Activated CD4-positive, alpha-beta T cell treated with anti-CD3 and anti-CD28 coated beads, Interleukin-2, amount 50 U/mL, for 16 hours (primary cell): ENCODE results near the gene FAM124A.

ENCODE experiments used
- DNase-seq: peaks from one replicate; pipeline ENCODE4 v3.0.0-alpha.2; 2020

FAM124A gene, protein sequence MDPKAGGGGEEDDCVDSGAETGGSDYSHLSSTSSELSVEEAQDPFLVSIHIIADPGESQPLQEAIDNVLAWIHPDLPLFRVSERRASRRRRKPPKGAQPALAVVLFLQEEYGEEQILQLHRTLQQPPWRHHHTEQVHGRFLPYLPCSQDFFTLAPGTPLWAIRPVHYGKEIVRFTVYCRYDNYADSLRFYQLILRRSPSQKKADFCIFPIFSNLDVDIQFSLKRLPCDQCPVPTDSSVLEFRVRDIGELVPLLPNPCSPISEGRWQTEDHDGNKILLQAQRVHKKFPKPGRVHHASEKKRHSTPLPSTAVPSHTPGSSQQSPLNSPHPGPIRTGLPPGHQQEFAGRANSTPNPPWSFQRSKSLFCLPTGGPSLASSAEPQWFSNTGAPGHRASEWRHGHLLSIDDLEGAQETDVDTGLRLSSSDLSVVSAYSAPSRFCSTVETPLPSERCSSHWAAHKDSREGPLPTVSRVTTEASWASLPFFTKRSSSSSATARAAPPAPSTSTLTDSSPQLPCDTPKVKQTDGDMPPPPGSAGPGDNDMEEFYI

DNA sequence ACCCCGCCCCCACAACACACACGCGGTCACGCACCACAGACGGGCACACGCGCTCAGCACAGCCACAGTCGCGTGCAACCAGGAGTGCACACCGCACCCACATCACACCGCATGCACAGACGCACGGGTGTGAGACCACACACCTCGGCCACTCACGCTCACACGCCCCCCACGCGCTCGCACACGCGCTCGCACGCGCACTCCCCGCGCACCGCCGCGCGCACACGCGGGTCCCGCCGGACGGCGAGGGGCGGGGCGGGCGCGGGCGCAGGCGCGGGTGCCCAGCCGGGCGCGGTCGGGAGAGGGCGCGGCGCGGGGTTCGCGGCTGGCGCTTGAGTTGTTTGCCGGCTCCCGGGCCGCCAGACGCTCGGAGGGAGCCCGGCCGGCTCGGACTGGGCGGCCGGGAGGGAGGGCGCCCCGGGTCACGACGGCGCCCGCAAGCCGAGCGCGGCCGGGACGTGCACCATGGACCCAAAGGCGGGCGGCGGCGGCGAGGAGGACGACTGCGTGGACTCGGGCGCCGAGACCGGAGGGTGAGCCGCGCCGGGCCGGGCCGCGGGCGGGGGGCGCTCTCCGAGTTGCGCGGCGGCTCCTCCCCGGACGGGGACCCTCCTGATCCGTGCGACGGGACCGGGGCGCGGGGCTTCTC lies at the start of gene FAM124A:
Gene FAM124A, plus strand, starts transcription at position 362 of the 649 bp plus-strand sequence. Its CDS starts 104 bp downstream, at position 466.
- peak; percentile 38 for DNase-seq

DNA sequence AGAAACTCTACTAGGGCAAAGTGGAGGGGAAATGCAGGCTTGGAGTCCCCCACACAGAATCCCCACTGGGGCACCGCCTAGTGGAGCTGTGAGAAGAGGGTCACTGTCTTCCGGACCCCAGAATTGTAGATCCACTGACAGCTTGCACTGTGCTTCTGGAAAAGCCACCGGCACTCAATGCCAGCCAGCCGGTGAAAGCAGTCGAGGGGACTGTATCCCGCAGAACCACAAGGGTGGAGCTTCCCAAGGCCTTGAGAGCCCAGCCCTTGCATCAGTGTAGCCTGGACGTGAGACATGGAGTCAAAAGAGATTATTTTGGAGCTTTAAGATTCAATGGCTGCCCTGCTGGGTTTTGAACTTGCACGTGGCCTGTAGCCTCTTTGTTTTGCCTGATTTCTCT lies 47.2 kb upstream of the FAM124A start:
- no peak for DNase-seq

DNA sequence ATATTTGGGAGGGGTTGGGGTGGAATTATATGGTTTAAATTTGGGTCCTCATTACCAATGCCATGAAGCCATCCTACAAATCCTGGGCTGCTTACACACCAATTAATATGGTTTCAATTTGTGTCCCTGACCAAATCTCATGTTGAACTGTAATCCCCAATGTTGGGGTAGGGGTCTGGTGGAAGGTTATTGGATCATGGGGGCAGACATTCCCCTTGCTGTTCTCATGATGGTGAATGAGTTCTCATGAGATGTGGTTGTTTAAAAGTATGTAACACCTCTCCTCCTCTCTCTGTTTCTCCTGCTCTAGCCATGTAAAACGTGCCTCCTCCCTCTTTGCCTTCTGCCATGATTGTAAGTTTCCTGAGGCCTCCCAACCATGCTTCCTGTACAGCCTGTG lies 46.6 kb upstream of the FAM124A start:
- no peak for DNase-seq

DNA sequence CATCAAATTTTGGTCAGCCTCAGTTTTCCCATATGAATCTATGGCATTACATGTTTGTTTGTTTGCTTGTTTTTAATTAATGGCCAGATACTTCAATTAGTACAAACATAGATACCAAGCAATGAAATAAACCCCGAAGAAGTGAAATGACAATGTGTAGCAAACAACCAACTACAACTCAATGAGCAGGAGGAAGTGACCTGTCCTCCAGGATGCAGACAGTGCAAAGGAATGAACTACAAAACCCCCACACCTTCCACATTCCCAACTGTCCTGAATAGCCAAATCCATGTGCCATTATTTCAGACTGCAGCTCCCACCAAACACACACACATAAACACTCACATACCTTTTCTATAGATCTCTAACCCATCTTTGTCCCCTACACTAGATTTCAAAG lies 45.0 kb upstream of the FAM124A start:
- DNase-seq = no peak

DNA sequence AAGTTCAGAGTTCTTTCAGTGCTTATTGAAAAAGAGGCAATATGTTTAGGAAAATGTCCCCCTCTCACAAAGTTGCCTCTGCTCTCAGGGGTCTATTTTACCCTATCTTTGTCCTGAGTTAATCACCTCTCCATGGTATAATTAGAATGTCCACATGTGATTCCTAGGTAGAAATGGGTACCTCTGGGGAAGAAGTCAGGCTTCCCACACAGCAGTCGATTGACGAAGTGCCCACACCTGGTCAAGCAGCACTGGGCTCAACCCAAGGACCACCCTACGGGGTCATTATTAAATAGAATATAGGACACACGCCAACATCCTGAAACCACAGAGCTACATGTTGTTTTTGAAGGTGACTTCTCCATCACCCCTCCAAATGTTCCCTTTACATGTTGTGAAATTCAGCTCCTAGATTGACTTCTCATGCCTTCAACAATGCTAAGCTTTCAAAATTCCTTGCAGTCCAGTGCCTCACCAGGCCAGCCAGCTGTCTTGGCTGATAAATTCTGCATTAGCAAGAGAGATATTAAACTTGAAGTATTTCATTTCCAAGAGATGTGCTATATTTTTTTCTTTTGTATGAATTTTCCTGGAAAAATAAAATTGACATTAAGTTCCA lies 43.6 kb upstream of the FAM124A start:
- no peak for DNase-seq

DNA sequence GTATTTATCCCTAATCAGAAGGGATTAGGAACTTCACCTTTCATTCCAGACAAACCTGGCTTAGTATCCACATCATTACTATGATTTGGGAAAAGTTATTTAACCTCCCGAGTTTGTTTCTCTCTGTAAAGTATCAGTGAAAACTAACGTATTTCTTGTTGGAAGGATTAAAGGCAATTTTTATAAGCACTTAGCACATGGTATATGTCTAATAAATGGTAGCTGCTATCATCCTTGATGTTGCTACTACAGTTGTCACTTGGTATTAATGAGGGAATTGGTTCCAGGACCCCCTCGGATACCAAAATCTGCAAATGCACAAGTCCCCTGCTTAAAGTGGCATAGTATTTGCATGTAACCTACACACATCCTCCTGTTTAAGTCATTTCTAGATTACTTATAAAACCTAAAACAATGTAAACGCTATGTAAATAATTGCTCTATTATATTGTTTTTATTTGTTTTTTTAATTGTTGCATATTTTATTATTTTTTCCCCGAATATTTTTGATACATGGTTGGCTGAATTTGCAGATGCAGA lies 42.7 kb upstream of the FAM124A start:
- no peak for DNase-seq

DNA sequence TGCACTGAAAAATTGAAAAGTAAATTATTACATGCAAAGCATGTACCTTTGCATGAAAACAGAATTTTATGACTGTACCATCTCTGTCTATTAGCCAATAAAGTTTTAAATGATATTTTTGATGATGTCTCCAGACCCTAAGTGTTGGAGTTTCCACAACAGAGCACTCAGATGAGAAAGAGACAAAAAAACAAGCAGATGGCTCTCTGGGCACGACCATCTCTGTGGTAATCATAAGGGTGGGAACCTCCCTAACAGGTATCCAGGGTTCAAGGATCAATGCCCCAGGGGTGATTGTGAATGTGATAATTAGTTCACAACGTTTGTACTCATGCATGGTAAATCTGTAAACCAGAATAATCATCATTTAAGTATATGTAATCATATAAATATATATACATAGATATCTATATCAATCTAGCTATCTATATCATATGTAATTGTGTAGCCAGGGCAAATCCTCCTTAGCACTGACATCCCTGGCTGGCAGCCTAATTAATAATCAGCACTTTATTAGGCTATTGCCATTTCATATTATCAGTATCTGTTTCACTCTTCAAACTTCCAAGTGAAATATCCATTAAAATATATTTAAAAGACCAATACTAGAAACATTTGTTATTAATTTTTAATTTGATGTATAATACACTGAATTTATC lies 41.2 kb upstream of the FAM124A start:
- no peak for DNase-seq

DNA sequence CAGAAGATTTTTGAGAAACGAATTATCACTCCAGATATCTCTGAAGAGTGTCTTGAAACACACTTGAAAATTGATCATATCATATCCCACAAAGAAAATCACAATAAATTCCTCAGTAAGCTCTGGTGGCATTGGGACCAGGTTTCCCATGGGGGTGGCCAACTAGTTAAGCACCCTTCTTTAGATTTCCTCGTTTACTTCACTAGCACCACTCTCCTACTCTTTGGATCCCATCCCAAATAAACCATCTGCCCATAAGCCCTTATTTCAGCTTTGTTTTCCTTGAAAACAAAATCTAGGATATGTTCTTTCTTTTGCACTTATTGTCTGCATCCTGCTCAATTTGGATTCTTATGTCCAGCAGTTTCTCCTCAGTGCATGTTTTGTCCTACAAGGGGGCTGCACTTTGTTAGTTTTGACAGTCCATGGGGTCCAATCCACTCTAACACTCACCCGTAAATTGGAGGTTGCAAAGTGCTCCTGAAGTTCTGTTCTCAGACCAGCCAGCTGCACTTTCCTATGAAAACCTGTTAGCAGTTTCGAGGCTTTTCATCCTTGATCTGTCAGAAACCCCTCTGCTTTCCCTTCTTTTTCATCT lies 40.3 kb upstream of the FAM124A start:
- DNase-seq = no peak

DNA sequence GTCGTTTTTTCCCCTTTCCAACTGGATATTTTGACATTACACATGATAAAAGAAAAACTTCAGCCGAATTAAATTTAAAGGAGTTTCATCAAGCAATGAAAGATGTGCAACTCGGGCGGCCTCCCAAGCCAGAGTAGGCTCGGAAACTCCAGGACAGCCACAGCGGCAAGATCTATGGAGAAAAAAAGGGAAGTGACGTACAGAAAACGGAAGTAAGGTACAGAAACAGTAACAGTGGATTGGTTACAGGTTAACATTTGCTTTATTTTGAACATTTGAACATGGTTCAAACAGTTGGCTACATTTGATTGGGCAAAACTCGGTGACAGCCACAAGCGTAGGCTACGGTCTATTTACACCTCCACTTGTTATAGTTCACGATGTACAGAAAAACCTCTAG lies 30.5 kb upstream of the FAM124A start:
- DNase-seq = no peak

DNA sequence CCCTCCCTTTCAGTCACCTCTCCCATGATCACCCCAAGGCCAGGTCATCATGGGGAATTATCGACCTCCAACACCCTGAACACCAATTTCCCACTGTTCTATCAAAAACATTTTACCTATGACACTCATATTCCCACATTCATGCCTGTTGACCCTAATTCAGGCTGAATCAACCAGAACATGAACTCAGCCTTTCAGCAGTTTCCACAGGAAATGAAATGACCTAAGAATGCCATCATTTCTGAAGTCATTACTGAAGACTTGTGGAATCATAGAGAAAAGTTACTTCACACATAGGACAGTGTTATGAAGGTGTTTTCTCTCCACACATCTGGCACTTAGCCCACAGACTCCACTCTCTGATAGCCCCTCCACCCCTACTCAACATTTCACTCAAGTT lies 29.9 kb upstream of the FAM124A start:
- DNase-seq = peak; percentile 27

DNA sequence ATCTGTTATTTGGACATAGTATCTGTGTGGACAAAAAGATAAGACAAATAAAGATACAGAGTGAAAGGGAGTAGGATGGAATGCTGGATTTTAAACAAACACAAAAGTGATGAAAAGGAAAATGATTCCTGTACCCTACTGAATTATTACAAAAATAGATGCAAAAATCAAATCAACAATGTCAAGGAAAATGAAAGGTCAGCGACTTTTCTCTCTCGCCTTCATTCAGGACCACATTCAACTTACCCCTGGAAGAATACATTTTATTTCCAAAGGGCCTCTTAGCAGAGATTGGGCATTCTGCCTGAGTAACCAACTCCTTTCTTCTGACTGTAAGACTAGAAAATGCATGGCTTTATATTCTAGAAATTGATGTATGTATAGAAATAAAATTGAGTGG lies 28.8 kb upstream of the FAM124A start:
- DNase-seq = no peak

DNA sequence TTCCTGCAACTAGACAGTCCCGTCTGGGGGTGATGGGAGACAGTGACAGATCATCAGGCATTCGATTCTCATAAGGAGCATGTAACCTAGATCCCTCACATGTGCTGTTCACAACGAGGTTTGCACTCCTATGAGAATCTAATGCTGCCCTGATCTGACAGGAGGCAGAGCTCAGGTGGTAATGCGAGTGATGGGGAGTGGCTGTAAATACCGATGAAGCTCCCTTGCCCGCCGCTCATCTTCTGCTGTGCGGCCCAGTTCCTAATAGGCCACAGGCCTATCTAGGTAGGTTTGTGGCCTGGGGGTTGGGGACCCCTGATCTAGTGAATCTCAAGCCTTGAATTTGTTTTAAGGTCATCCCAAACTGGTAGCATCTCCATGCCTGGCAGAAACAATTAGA lies 27.3 kb upstream of the FAM124A start:
- no peak for DNase-seq

DNA sequence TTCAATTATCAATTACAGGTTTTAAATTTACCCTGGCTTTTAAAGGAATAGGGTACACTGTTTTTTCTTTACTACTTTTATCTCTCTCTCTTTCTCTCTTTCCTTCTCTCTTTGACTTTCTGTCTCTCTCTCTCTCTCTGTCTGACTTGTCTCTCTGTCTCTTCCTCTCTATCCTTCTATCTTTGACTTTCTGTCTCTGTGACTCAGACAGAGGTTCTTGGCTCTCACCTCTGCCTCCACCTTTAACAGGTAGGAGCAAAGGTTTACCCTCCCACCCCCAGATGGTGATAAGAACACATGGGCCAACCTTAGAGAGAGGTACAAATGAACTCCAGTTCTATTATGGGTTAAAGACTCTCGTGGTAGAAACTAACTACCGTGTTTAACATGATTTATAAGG lies 20.3 kb upstream of the FAM124A start:
- no peak for DNase-seq

DNA sequence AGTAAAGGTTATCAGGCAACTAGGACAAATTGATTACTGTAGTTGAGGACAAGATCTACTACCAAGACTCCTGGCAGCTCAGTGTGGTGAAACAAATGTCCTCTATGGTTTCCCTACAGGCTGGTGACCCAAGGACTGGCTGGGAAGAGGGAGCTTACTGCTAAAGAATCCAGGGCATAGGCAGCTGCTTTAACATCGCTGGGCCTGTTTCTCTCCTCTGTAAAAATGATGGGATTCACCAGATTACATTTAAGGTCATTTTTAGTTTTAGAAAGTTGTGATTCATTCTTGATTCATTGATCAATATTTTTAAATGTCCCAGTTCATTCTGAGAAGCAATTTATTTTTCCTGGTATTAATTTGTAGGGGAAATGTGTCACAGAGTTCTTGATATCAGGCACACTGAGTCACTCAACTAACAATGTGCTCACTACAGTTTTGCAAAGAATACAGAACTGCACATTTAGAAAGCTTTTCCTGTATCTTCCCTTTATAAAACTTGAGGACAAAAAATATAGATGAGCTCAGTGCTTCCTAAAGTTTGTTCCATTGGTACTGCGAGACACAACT lies 19.6 kb upstream of the FAM124A start:
- DNase-seq = no peak

DNA sequence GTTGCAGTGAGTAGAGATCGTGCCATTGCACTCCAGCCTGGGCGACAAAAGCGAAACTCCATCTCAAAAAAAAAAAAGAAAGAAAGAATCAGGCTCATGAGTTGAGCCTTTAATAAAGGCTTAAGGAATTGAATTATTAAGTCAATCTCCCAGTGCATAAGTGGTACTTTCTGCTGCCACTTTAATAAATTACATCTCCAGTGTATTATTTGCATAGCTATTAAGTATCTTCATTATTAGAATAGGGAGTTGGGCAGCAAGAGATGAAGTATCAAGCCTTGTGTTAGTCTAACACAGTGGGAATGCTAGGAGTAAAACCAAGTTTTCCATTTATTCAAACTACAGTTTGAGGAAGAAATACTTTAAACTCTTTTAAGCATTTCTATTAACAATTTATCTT lies 15.6 kb upstream of the FAM124A start:
- no peak for DNase-seq

DNA sequence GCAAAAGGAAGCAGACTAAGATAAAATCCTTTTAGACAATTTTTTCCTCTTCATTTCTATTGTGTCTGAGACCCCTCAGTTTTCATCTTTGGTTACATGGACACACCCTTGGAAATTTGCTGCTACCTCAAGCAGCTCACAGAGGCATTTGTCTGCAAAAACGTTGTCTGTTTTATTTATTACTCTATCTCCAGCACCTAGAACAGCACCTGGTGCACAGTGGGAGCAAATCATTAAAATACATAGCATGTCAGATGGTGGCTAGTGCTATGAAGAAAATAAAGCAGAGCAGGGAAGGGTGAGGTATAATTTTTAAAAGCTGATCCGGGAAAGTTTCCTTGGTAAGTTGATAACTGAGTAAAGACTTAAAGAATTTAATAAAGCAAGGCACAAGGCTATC lies 14.3 kb upstream of the FAM124A start:
- no peak for DNase-seq

DNA sequence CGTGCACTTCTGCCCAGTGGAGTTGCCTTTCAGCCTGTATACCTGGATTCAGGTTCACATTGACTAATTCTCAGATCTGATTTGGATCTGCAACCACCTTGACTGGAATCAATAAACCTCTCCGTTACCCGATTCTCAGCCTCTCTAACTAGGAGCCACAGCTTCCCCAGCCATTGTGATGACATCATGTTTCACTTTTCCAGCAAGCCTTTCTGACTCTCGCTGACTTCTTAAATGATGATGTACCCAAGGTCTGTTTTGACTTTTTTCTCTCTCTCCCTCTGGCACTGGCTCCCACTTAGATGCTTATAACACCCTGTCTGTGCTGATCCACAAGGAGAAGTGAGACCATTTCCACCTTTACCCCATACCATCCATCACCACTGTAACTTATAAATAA lies 13.5 kb upstream of the FAM124A start:
- DNase-seq = no peak

DNA sequence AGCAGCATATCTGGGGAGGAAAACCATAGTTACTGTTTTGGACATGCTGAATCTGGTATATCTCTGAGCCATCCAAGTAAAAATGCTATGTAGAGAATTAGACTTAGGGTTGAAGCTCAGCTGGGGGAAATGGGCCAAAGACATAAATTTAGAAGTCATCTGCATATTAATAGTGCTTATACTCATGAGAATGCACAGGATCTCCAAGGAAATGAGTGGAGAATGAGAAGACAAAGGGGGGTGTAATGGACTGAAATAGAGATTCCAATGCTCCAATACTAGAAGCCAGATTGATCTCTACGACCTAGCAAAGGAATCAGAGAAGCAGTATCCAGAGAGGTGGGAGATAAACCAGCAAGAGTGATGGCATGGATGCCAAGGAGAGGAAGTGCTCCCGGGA lies 10.3 kb upstream of the FAM124A start:
- no peak for DNase-seq

DNA sequence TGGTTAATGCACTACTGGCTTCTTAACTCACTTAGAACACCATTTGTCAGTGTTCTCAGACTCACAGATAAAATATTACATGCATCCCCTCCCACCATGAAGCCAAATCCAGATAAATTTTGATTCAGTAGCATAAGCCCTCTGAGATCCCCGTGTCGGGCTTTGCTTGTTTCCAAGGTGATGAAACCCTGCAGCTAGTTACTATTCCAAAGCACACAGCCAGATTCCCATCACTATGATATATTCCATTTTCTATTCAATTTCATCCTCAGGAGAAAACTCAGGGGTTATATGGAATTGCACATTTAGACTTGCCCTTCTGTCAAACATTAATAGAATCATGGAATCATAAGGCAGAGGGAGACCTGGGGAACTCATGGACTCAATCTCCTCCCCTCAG lies 9.4 kb upstream of the FAM124A start:
- no peak for DNase-seq

DNA sequence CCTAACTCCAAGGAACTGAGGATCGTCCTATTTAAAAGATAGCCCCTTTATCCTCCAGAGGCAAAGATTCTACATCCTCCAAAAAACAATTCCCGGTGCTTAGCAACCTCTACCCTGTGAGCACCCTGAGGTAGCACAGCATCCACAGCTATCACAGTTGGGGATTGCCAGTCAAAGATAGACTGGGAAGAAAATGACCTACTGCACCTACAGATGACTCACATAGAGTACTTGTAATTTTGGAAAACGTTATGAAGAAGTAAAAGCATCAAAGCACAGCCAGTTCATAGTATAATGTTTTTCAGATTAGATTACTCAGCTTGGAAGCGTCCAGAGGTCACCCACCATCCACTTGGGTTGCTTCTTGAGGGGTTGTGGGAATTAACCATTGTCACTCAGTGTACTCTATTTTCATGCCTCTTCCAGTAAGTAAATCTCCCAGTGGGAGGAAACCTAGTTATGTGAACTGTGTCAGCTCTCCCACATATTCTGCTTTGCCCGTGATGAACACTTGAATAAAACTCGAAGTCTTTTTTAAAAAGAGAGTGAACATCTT lies 8.9 kb upstream of the FAM124A start:
- DNase-seq = no peak

DNA sequence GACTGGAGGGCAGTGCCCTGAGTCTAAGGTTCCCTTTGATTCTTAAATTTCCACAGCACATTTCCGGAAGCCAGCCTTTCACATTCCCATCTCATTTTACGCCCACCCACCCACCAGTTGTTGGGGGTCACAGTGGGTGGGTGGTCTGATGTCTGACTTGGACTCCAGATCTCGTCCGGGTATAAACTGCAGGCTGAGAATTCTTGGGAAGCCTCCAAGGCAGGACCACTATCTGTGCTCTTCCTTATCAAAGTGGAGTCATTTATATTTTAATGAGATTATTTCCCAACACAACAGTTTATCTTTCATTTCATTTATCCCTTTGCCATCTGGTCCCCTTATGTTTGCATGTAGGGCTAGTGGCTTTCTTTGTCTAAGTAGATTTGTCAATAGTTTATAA lies 3.6 kb upstream of the FAM124A start:
- no peak for DNase-seq

DNA sequence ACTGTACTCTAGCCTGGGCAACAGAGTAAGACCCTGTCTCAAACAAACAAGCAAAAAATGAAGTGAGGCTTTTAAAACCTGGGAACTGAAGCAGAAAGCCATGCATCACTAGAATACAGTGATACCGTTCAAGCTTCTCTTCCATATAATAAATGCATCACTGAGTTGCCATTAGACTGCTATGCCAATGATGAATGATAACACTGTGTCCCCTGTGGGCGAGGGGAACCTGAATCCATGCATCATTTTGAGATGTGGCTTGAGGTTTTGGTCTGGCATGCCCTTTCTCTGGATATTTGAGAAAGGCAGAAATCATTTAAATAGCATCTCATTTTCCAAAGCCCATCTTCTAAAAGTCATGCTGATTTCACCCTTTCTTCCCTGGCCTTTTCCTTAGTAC lies 1.5 kb upstream of the FAM124A start:
- DNase-seq = no peak
